Stimulated activated naive CD4-positive, alpha-beta T cell (primary cell): Measurements from ENCODE around the gene GRM7.

Experiments
- DNase-seq, 6 experiments: peaks; one replicate each; lab custom pipeline; 2025; lab: John Stamatoyannopoulos, UW

The GRM7 gene

DNA sequence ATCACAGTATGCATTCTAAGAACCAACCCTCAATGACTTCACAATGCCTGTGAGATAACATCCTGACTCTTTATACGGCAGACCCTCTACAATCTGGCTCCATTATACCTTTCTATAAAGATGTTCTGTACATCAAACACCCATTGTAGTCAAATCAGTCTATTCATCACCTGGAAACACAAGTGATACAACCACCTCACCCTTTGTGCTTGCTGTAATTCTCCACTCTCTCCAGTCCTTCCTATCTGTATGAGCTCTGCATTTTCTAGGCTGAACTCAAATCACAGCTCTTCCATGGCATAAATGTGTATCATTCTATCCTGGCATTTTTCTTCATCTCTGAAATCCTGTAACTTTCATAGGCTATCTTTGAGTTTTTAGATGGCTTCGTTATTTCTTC lies 539.4 kb downstream of the GRM7 start:
- no peak for DNase-seq

DNA sequence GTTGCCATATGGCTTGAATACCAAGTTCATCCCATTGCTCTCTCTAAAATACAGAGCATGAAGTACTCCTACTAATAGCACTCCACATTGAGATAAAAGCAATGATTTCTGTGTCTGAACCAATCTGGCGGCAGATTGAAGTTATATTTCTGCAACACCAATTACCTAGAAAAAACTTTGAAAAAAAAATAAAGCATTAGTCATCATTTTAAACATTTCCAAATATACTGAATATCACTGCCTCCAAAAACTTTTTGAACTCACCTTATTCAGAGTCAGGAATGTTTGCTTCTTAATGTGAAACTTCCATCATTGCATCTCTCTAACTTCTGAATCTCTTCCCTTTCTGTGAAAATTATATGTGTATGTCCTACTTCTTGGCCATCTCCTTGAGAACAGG lies 540.5 kb downstream of the GRM7 start:
- DNase-seq: no peak

DNA sequence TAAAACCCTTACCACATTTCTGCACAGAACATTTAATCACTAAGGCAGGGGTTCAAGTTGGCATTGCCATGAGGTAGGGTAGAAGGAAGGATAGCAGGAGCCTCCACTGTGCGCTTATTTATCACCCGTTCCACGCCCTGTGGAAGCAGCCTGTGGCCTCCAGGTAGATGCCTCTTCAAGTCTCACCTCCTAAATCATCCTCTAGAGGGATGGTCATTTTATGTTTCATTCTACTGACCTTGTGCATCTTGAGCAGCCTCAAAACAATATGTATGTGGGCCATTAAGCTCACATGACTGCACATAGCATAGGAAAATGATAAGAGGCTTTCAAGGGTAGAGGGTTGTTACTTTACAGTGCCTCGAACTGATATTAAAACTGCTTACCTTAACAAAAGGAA lies 546.2 kb downstream of the GRM7 start:
- DNase-seq: no peak

- no peak for DNase-seq
Observed at GRCh38 chr3:7410782-7411181, 549.9 kb downstream of the GRM7 start.

GRCh38 chr3:7421065-7421464 lies 560.1 kb downstream of the GRM7 start:
- DNase-seq: no peak

DNA sequence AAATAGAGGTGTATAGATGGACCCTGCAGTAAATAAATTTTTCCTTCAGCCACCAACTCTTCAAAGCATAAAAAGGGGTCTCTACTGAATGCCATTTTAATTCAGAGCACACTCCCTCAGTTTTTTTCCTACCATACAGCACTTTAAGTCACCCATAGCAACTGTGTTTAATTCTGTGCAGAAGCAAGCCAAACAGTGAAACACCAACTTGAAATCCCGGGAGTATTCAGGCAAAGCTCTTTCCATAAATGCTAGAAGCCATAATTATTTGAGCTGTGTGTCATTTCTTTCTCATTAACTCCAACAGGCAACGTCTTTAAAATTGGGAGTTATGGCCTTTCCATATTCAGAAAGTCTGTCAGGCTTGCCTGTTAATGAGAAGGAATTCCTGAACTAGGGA lies 562.1 kb downstream of the GRM7 start:
- no peak for DNase-seq

DNA sequence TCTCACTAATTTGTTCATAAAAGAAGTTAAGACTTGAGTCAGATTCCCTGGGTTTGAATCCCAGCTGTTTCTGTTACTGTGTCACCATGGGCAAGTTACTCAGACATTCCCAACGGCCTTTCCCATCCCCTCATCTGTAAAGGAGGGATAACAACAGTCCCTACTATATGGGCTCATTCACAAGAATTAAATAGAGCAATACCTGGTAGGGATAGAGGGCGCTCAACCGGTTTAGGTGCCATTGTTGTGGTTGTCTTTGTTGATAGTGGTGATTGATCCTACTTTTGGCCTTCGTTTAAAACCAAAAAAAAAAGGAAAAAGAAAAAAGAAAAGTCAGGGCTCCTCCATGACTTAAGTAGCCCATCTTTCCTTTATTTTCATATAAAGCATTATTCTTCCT lies 563.1 kb downstream of the GRM7 start:
- no peak for DNase-seq

DNA sequence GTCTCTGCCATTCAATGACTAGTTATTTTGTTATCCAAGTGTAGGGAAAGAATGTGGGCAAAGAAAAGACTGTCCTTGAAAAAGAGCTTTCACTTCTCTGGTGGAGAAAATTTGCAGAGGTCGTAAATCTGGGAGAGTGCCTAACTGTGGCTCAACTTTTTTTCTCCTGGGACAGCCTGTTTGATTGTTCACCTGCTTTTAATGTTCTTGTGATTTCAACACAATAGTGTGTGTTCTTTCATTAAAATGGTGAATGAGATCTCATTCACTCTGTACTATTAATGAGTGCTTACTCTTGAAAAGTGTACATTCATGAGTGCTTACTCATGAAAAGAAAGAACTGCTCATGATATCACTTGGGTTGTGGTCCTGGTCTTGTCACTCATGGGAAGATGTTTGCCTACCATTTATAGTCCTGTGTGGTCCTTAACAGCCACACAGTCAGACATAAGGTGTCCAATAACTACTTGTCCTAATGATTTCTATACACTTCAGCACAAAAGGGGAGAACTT lies 567.3 kb downstream of the GRM7 start:
- no peak for DNase-seq

DNA sequence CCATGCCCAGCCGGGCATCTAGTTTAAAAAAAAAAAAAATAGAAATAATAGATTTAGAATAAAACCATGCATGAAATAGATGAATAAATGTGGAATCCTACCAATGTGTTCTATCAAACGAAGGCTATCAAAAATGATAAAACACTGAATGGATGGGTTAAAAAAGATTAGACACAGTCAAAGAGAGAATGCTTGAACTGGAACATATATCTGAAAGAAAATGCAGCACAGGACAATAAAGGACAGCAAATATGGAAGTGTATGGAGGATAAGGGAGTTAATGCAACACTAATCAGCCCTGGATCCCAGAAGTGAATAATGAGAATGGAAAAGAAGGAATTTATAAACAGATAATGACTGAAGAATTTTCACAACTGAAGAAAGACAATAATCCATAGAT lies 571.7 kb downstream of the GRM7 start:
- no peak for DNase-seq

GRCh38 chr3:7433073-7433472 lies 572.2 kb downstream of the GRM7 start:
- DNase-seq: no peak

GRCh38 chr3:7436542-7436941 lies 575.6 kb downstream of the GRM7 start:
- DNase-seq: no peak

- no peak for DNase-seq
Observed at GRCh38 chr3:7437231-7437630, 576.3 kb downstream of the GRM7 start.

DNA sequence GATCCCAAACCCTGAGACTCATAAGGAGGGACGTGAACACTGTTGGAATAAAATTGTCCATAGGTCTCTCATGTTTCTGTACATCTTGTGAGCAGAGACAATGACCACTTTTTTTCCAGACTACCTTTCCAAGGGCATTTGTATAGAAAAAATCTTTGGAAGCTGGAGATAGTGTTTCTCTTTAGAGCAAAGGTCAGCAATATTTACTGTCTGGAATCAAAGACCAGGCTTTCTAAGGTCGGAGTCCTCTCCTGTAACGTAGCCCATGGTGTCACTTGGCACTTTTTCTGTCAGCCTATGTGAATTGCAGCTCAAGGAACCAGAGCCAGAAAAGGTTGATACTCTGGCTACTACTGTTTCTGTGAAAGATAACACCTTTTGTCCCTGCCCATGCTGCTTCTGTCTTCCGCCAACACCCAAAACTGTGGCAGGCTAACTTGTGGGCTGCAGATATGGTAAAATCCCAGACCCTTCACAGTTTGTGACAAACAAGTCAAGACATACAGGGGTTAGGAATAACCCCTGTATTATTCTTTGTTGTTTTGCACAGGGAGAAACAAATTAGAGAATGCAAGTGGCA lies 578.3 kb downstream of the GRM7 start:
- no peak for DNase-seq

GRCh38 chr3:7444886-7445285 lies 584.0 kb downstream of the GRM7 start:
- no peak for DNase-seq

DNA sequence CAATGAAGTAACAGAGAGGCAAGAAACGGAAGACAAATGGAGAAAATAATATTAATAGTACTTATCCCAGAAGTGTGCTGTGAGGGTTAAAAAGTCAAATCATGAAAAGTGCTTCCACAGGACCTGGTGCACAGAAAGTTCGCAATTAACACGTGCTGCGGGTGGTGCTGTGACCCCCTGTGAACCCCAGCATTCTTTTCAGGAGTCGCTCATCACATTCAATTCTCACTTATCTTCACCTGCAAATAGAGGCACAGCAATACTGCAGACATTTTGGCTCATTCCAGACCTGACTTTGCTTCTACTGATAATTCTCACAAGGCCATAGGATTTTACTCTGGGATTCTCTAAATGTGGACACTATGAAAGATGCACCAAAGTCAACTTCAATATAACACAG lies 584.4 kb downstream of the GRM7 start:
- DNase-seq: no peak

DNA sequence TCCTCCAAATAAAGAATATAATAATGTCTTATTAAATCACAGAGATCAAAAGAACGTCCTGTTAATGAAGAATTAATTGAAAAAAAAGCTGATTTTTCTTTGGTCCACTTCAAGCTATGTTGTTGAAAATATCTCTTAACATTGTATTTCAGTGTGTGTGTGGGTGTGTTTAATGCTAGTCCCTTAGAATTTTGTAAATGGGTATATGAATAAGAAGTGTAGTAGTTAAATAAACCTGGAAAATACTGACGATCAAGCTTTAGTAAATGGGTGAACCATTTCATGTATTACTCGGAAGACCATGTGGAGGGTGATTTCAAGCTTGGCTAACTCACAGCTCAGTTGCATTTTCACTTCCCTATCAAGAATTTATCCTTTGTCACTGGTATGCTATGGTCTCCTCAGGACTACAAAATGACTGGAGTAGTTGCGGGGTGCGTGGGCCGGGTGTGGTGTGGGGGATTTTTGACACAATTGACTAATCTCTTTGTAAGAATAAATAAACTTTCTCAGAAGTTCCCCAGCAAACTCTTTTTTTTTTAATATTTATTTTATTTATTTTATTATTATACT lies 586.4 kb downstream of the GRM7 start:
- DNase-seq: no peak

GRCh38 chr3:7456386-7456785 lies 595.5 kb downstream of the GRM7 start:
- DNase-seq: no peak

GRCh38 chr3:7461202-7461825 lies 600.4 kb downstream of the GRM7 start:
- DNase-seq: no peak

- no peak for DNase-seq
Observed at GRCh38 chr3:7469866-7470265, 609.0 kb downstream of the GRM7 start.

- no peak for DNase-seq
Observed at GRCh38 chr3:7484636-7485035, 623.7 kb downstream of the GRM7 start.

DNA sequence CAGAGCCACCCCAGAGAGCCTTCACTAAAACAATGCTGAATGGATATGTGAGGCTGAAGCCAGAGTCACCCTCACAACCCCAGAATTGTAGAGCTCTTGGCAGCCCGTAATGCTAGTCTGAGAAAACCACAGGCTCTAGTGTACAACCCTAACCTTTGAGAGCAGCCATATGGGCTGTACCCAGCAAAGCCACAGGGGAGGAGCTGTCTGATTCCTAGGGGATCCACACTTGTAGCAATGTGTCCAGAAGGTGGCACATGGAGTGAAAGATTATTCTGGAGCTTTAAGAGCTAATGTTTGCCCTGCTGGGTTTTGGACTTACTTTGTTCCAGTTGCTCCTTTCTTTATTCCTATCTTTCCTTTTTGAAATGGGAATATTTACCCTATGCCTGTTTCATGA lies 626.8 kb downstream of the GRM7 start:
- no peak for DNase-seq

- DNase-seq: no peak
Observed at GRCh38 chr3:7489417-7489816, 628.5 kb downstream of the GRM7 start.

- no peak for DNase-seq
Observed at GRCh38 chr3:7498715-7499114, 637.8 kb downstream of the GRM7 start.

- DNase-seq: no peak
Observed at GRCh38 chr3:7503431-7503830, 642.5 kb downstream of the GRM7 start.
